ENCODE measurements around the gene RRN3.
"Not testable (repeated sequence)": the region's sequence is repeated elsewhere in the genome, so short reads cannot be mapped to it uniquely, and the experiment has no call there.

RRN3 gene

GRCh38 chr16:15052747-15053476 lies 41.2 kb downstream of the RRN3 start:
- no peak for DNase-seq (ENCODE audit: low read depth in 2 of 2, low spot score in 1 of 2)

DNA sequence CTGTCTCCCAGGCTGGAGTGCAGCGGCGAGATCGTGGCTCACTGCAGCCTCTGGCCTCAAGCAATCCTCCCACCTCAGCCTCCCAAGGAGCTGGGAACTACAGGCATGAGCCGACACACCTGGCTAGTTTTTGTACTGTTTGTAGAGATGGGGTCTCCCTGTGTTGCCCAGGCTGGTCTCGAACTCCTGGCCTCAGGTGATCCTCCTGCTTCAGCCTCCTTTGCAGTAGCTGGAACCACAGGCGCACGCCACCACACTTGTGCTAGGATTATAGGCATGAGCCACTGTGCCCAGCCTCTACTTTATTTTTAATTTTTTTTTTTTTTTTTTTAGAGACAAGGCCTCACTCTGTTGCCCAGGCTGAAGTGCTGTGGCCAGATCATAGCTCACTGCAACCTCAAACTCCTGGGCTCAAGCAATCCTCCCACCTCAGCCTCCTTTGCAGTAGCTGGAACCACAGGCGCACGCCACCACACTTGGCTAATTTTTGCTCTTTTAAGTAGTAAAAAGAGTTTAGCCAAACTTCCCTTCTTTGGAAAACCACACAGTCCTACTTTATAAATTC lies 42.6 kb downstream of the RRN3 start:
- no peak for DNase-seq (ENCODE audit: low read depth in 2 of 2, low spot score in 1 of 2)

DNA sequence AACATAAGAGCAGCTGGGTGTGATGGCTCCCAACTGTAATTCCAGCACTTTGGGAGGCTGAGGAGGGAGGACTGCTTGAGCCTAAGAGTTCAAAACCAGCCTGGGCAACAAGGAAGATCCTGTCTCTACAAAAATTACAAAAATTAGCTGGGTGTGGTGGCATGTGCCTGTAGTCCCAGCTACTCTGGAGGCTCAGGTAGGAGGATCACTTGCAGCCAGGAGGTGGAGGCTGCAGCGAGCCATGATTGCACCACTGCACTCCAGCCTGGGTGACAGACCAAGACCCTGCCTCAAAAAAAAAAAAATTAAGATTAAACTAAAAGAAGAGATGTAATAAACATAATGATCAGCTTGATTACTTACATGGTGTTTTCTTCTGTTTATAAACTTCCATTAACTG lies 43.6 kb downstream of the RRN3 start:
- DNase-seq (ENCODE audit: low read depth in 2 of 2, low spot score in 1 of 2), result not testable (repeated sequence)

DNA sequence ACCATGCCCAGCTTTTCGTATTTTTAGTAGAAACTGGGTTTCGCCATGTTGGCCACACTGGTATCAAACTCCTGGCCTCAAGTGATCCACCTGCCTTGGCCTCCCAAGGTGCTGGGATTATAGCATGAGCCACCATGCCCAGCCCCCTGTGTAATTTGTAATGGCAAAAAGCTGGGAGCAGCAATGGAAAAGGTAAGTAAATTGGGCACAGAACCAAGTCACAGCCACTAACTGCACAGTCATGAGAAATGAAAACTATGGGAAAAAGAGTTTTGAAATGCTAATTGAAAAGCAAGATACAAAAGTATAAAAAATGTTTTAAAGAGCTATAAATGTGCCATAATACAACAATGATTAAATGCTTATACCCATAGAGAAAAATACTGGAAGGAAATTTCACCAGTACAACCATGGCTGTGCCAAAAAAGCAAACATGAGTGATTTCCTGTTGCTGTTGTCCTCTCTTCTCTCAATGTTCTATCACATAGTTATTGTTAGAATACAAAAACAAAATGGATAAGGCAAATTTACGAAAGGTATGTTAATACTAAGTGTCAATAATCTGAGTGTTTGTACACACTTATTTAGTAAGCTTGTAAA lies 44.4 kb downstream of the RRN3 start:
- DNase-seq (ENCODE audit: low read depth in 2 of 2, low spot score in 1 of 2), result no peak

GRCh38 chr16:15046692-15047376 lies 47.2 kb downstream of the RRN3 start:
- DNase-seq (ENCODE audit: low read depth in 2 of 2, low spot score in 1 of 2), result no peak

DNA sequence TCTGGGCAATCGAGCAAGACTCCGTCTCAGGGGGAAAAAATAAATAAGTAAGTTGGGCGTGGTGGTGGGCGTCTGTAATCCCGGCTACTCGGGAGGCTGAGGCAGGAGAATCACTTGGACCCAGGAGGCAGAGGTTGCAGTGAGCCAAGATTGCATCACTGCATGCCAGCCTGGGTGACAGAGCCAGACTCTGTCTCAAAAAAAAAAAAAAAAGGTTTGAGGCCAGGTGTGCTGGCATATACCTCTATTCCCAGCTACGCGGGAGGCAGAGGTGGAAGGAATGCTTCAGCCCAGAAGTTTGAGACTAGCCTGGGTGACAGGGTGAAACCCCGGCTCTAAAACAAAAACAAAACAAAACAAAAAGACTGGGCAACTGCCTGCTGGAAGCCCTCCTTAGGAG lies 48.8 kb downstream of the RRN3 start:
- not testable (repeated sequence) for DNase-seq (ENCODE audit: low read depth in 2 of 2, low spot score in 1 of 2)

GRCh38 chr16:15044286-15044685 lies 49.8 kb downstream of the RRN3 start:
- DNase-seq (ENCODE audit: low read depth in 2 of 2, low spot score in 1 of 2), result no peak

- no peak for DNase-seq (ENCODE audit: low read depth in 2 of 2, low spot score in 1 of 2)
Measured at GRCh38 chr16:15043344-15043743, 50.7 kb downstream of the RRN3 start.

DNA sequence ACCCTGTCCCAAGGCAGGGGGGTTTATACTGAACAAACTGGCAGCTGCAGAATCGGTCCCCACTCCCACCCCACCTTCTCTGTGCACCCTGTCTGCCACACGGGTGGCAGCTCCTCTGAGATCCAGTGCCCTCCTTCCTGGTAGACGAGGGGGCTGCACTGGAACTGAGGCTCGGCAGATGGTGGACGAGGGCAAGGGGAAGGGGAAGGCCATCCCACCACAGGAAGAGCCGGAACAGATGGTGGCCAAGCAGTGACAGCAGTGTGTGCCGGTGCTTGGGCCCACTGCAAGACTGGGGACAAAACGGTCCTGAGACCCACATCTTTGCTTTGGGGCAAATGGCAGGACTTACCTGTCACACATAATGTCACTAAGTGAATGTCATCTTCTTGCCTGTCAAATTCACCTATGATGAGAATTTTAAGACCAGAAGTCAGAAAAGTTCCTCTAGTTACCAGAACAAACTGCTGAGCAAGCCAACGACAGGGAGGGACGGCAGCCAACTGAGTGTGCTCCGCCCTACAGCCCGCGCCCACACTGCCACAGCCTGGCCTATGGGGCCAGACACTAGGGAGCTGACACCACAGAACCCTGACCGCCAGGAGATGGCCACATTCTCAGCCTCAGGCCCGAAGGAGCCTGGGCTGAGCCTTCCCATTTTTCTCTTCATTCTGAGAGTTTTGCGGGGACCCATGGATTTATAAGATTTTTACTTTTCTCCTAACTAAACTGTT lies 52.6 kb downstream of the RRN3 start:
- no peak for DNase-seq (ENCODE audit: low read depth in 2 of 2, low spot score in 1 of 2)

DNA sequence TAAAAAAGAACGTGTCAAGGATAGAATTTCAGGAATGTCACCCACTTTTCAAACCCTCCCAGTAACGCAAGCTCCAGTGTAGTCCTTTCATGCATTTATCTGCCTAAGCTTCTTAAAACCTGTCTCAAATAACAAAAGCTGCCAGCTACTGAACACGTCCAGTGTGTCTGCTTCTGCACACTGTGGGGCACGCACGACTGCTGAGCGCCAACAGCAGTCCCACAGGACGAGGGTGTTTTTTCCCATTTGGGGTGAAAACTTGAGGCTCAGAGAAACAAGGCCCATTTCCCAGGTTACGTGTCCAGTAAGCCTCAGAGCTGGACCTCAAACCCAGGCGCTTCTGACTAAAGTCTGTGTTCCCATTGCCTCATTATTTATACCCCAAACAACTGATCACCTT lies 55.4 kb downstream of the RRN3 start:
- DNase-seq (ENCODE audit: low read depth in 2 of 2, low spot score in 1 of 2), result no peak

DNA sequence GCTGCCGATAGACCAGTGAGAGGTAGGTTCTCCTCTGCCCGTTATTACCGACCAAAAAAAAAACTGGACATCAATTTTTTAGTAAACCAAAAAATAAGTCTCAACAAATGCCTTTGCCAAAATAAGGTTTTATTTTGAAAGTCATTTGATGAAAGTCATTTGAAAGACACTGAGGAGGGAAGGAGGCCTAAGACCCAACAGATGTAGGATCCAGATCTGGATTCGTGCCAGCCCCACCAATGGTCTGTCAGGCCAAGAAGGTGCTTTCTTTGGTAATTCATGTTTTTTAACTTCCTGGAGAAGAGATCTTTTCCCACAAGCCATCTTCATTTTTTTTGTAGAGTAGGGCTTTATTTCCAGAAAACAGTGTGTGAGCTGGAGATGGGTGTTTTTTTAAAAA lies 56.3 kb downstream of the RRN3 start:
- no peak for DNase-seq (ENCODE audit: low read depth in 2 of 2, low spot score in 1 of 2)

DNA sequence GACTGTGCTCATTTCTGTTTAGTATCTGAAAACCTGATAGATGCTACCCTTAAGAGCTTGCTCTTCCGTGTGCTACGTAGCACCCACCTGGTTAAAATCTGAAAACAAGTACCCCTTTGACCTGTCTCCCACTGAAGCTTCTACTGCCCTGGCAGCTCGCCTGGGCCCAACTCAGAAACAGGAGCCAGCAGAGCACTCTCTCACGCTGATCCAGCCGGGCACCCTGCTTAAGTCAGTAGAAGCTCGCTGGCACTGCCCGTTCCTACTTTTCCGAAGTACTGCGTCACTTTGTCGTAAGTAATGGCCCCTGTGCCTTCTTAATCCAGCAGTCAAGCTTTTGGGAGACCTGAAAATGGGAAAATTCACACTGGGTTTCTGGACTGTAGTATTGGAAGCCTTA lies 57.1 kb downstream of the RRN3 start:
- no peak for DNase-seq (ENCODE audit: low read depth in 2 of 2, low spot score in 1 of 2)

DNA sequence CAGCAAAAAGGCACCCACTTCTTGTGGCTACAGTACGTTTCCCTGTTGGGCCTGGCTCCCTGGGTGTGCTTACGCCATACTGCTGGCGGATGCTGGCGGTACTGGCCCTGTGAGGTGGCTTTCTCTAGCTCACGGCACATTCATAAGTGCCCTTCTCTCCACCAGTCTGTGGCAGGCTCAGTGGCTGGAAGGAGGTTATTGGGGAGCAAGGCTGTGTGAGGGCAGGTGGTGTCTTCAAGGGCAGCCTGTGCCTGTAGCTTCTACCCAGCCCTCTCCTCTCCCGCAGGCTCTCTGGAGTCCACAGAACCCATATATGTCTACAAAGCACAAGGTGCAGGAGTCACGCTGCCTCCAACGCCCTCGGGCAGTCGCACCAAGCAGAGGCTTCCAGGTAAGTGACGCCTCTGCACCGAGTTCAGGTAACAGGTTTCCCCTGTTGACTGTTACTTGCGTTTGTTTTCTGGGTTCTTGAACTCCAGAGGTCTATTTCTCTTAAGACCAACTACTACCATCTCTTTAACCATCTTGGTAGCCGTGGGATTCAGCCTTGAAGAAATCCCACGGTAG lies 58.8 kb downstream of the RRN3 start:
- no peak for DNase-seq (ENCODE audit: low read depth in 2 of 2, low spot score in 1 of 2)

- DNase-seq (ENCODE audit: low read depth in 2 of 2, low spot score in 1 of 2), result no peak
Measured at GRCh38 chr16:15034266-15035162, 59.6 kb downstream of the RRN3 start.

DNA sequence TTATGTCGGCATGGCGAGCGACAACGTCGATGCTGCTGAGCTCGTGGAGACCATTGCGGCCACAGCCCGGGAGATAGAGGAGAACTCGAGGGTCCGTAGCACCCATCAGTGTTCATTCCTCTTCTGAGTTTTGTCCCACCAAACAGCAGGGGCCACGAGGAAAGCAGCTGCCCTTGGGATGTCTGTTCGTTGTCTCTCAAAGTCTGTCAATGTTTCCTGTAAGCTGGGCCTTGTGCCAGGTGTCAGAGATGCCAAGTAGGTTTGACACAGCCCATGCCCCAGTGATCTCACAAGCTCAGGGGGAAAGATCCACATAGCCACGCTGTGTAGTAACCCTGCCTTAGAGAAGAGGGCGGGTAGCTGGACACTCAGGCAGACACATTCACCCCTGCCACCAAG lies 60.8 kb downstream of the RRN3 start:
- no peak for DNase-seq (ENCODE audit: low read depth in 2 of 2, low spot score in 1 of 2)

- no peak for DNase-seq (ENCODE audit: low read depth in 2 of 2, low spot score in 1 of 2)
Measured at GRCh38 chr16:15032547-15033308, 61.3 kb downstream of the RRN3 start.

- DNase-seq (ENCODE audit: low read depth in 2 of 2, low spot score in 1 of 2), result no peak
Measured at GRCh38 chr16:15031586-15031985, 62.5 kb downstream of the RRN3 start.

GRCh38 chr16:15031179-15031578 lies 62.9 kb downstream of the RRN3 start:
- DNase-seq (ENCODE audit: low read depth in 2 of 2, low spot score in 1 of 2), result no peak

- DNase-seq (ENCODE audit: low read depth in 2 of 2, low spot score in 1 of 2), result not testable (repeated sequence)
Measured at GRCh38 chr16:15029749-15030148, 64.3 kb downstream of the RRN3 start.

Measured in stimulated activated CD8-positive, alpha-beta memory T cell treated with anti-CD3 and anti-CD28 coated beads, Interleukin-4, amount 100 ng/mL, for 4 hours (primary cell).